DOHH2 (cell line): ENCODE measurements around the gene PRSS53.

Experiments used
- H3F3A ChIP-seq: fragments of 200-600 bp; sonication (generic), shearing (Covaris generic); 2 replicates; pipeline ENCODE4 v1.6.0; 2016; ENCODE audit warnings: antibody characterized with exemption, mild to moderate bottlenecking; ENCODE audit not compliant: control insufficient read depth, insufficient read depth
- H3K27ac ChIP-seq: fragments of 200-600 bp; sonication (generic); 2 replicates; pipeline ENCODE4 v1.5.1; 2014; ENCODE audit warnings: low read depth, mild to moderate bottlenecking, low read length, moderate library complexity
- H3K27me3 ChIP-seq: fragments of 200-600 bp; sonication (generic); 2 replicates; pipeline ENCODE4 v1.6.1; 2014; ENCODE audit warnings: mild to moderate bottlenecking, low read length, mixed read lengths; ENCODE audit not compliant: control insufficient read depth
- H3K36me3 ChIP-seq: fragments of 200-600 bp; sonication (generic); 2 replicates; pipeline ENCODE4 v1.6.1; 2014; ENCODE audit warnings: mild to moderate bottlenecking, low read length, moderate library complexity, mixed read lengths; ENCODE audit not compliant: control insufficient read depth
- H3K4me1 ChIP-seq: fragments of 200-600 bp; sonication (generic); 2 replicates; pipeline ENCODE4 v1.6.1; 2014; ENCODE audit warnings: mild to moderate bottlenecking, low read length, mixed read lengths; ENCODE audit not compliant: control insufficient read depth
- H3K4me2 ChIP-seq: fragments of 200-600 bp; sonication (generic); 2 replicates; pipeline ENCODE4 v1.6.0; 2014; ENCODE audit warnings: mild to moderate bottlenecking, low read length, moderate library complexity
- H3K4me3 ChIP-seq: fragments of 200-600 bp; sonication (generic); 2 replicates; pipeline ENCODE4 v1.5.1; 2014; ENCODE audit warnings: mild to moderate bottlenecking, low read length, mixed read lengths
- H3K79me2 ChIP-seq: fragments of 200-600 bp; sonication (generic); 2 replicates; pipeline ENCODE4 v1.6.1; 2014; ENCODE audit warnings: mild to moderate bottlenecking, low read length, mixed read lengths; ENCODE audit not compliant: control insufficient read depth
- H3K9me2 ChIP-seq: fragments of 200-600 bp; sonication (generic); replicated peaks from 2 replicates; pipeline ENCODE4 v1.6.1; 2014; ENCODE audit warnings: mild to moderate bottlenecking, low read length, mixed read lengths; ENCODE audit not compliant: control insufficient read depth
- H3K9me3 ChIP-seq: fragments of 200-600 bp; sonication (generic); 2 replicates; pipeline ENCODE4 v1.6.1; 2014; ENCODE audit warnings: antibody characterized with exemption, low read length, mixed read lengths; ENCODE audit not compliant: control insufficient read depth, insufficient read depth
- H4K20me1 ChIP-seq: fragments of 200-600 bp; sonication (generic); 2 replicates; pipeline ENCODE4 v1.6.0; 2014; ENCODE audit warnings: low read depth, mild to moderate bottlenecking, antibody characterized with exemption, low read length, moderate library complexity; ENCODE audit not compliant: control insufficient read depth, insufficient read depth
- CTCF ChIP-seq: fragments of 200-600 bp; sonication (generic); IDR thresholded peaks from one replicate; pipeline ENCODE4 v1.5.1; 2014; ENCODE audit warnings: antibody characterized with exemption, mild to moderate bottlenecking, low read depth, low read length; ENCODE audit not compliant: poor library complexity, severe bottlenecking
- EZH2phosphoT487 ChIP-seq: fragments of 200-600 bp; sonication (generic); IDR thresholded peaks from 2 replicates; pipeline ENCODE4 v1.6.1; 2017; ENCODE audit warnings: borderline replicate concordance, mild to moderate bottlenecking, antibody characterized with exemption, low read length, moderate library complexity, mixed read lengths

PRSS53 gene

GRCh38 chr16:31061813-31062440 lies 26.8 kb downstream of the PRSS53 start:
- no peak overlapping the region for H3K4me3 ChIP-seq
- no peaks in the 10 kb centered on the region for H3K27me3 ChIP-seq
- no peaks in the 10 kb centered on the region for H3K4me1 ChIP-seq
- no peaks in the 10 kb centered on the region for H4K20me1 ChIP-seq
- H3K79me2 ChIP-seq: peaks cover 22% of the 10 kb centered on the region
- no peaks in the 10 kb centered on the region for H3K9me2 ChIP-seq
- no peaks in the 10 kb centered on the region for H3K9me3 ChIP-seq
- H3K27ac ChIP-seq: no peak overlapping the region
- H3K4me2 ChIP-seq: no peak overlapping the region
- H3F3A ChIP-seq: no peaks in the 10 kb centered on the region
- H3K36me3 ChIP-seq: peaks cover 30% of the 10 kb centered on the region
- TF ChIP-seq CTCF (no peak), EZH2phosphoT487 (no peak)

GRCh38 chr16:31061126-31061812 lies 27.5 kb downstream of the PRSS53 start:
- H3K27ac ChIP-seq: no peak overlapping the region

GRCh38 chr16:31055613-31056012 lies 33.1 kb downstream of the PRSS53 start:
- H3F3A ChIP-seq: no peaks in the 10 kb centered on the region
- H3K4me3 ChIP-seq: no peak overlapping the region
- no peaks in the 10 kb centered on the region for H3K4me1 ChIP-seq
- no peaks in the 10 kb centered on the region for H3K9me3 ChIP-seq
- no peaks in the 10 kb centered on the region for H3K27me3 ChIP-seq
- H3K36me3 ChIP-seq: peaks cover 7% of the 10 kb centered on the region; the same call in 1 of the 2 replicates
- no peaks in the 10 kb centered on the region for H4K20me1 ChIP-seq
- H3K27ac ChIP-seq: no peak overlapping the region
- no peaks in the 10 kb centered on the region for H3K9me2 ChIP-seq
- H3K79me2 ChIP-seq: no peaks in the 10 kb centered on the region
- no peak overlapping the region for H3K4me2 ChIP-seq
- TF ChIP-seq CTCF: no peak
- no peak for TF ChIP-seq EZH2phosphoT487

More at GRCh38 chr16:31061126-31061812, 27.5 kb downstream of the PRSS53 start:
- H3K4me3 ChIP-seq: no peak overlapping the region
- no peaks in the 10 kb centered on the region for H3K27me3 ChIP-seq
- peaks cover 15% of the 10 kb centered on the region for H3K79me2 ChIP-seq
- no peaks in the 10 kb centered on the region for H4K20me1 ChIP-seq
- H3F3A ChIP-seq: no peaks in the 10 kb centered on the region
- H3K4me1 ChIP-seq: no peaks in the 10 kb centered on the region
- no peak overlapping the region for H3K4me2 ChIP-seq
- peaks cover 30% of the 10 kb centered on the region for H3K36me3 ChIP-seq
- H3K9me3 ChIP-seq: no peaks in the 10 kb centered on the region
- no peak for TF ChIP-seq EZH2phosphoT487
- TF ChIP-seq CTCF: no peak
- H3K9me2 ChIP-seq: no peaks in the 10 kb centered on the region
